ENCODE data around the gene RNASET2. TPM values are rescaled to one million over a fixed set of nuclear protein-coding genes. Genes with fewer than 3 reads are reported as not detected.
A peak's percentile ranks its signal among the peaks of the same experiment; 100 is the strongest.

Gene RNASET2
- total and polyA plus RNA-seq, 2 of the 13 experiments (the other 11 are each of a cell fraction or from before 2014, with no cell fraction given) = 44.6 to 597 TPM

- peak; percentile 80 for TF ChIP-seq HMG20B (CRISPR knock-in tag; conservative IDR thresholded peaks at IDR 0.05)
- TF ChIP-seq ZUFSP (CRISPR knock-in tag; IDR thresholded peaks at IDR 0.05; ENCODE audit: borderline replicate concordance) = no peak
- no peak for TF ChIP-seq MNT (IDR thresholded peaks at IDR 0.05)
- no peak for TF ChIP-seq NFE2L2 (IDR thresholded peaks at IDR 0.05; ENCODE audit: low read length)
- no peak for TF ChIP-seq ZNF17 (CRISPR knock-in tag; IDR thresholded peaks at IDR 0.05)
- TF ChIP-seq ZHX2 (IDR thresholded peaks at IDR 0.05; ENCODE audit: low read depth) = peak; percentile 56
- TF ChIP-seq ZHX2 (CRISPR knock-in tag; IDR thresholded peaks at IDR 0.05; ENCODE audit: borderline replicate concordance) = no peak
- peak; percentile 50; the same call in 1 of the 2 replicates for TF ChIP-seq GATAD2A (CRISPR knock-in tag; IDR thresholded peaks at IDR 0.05)
- peak; percentile 32 for TF ChIP-seq U2AF1 (optimal IDR thresholded peaks at IDR 0.05; ENCODE audit: low read depth, low read length)
- TF ChIP-seq WIZ (CRISPR knock-in tag; IDR thresholded peaks at IDR 0.05) = peak; percentile 4; the same call in 1 of the 2 replicates
- no peak for TF ChIP-seq BCL3 (CRISPR knock-in tag; IDR thresholded peaks at IDR 0.05)
- TF ChIP-seq IKZF1 (IDR thresholded peaks at IDR 0.05) = no peak
- TF ChIP-seq ZFP90 (CRISPR knock-in tag; IDR thresholded peaks at IDR 0.05; ENCODE audit: borderline replicate concordance) = no peak; the same call in 1 of the 2 replicates
Observed at GRCh38 chr6:166957087-166957804, 896 bp upstream of the RNASET2 start (continued).

Measured in HepG2 (cell line).